K562 (cell line): Measurements from ENCODE around the gene DOCK7. TPM values are rescaled to one million over a fixed set of nuclear protein-coding genes. Genes with fewer than 3 reads are reported as not detected.

ENCODE experiments used
- ATAC-seq: fragments of 200-7000 bp; cut with Tn5 transposase; 3 replicates; pipeline ENCODE4 v1.9.1; 2020; ENCODE audit warnings: moderate library complexity
- BruUV-seq: library from RNA; stranded (reverse); fragments of 400-500 nt; replicated peaks from 2 replicates; lab custom pipeline; 2021; lab: Mats Ljungman, UMichigan
- CTCF ChIA-PET: fragments of 300-600 bp; formaldehyde crosslinking; extraction: SDS; loops from one replicate; lab custom pipeline; 2021; ENCODE audit warnings: low intra/inter-chr PET ratio; lab: Yijun Ruan, JAX
- POLR2A ChIA-PET: fragments of 300-600, 350-650 bp; sonication (Branson Sonifier 250); formaldehyde crosslinking; extraction: SDS; loops from one replicate; lab custom pipeline; 2021; ENCODE audit warnings: antibody characterized with exemption, inconsistent platforms; lab: Yijun Ruan, JAX
- DNase-seq, 4 experiments: peaks; one replicate each; pipeline versions ENCODE4 v3.0.0 to v3.0.0-alpha.2; 2011 to 2018; ENCODE audit warnings: low spot score in 3 of 4, mixed read lengths in 3 of 4; ENCODE audit errors: extremely low read depth in 1 of 4
- FAIRE-seq: peaks from 2 replicates; lab custom pipeline; 2011; peaks lifted over from hg19 to GRCh38; lab: Jason Lieb, UNC
- H2AFZ ChIP-seq: 2 replicates; pipeline ENCODE4 v1.6.0; 2011; ENCODE audit warnings: low read depth, low read length, control low read depth, inconsistent platforms
- H3K27ac ChIP-seq: fragments of 200-600 bp; 3 replicates; pipeline ENCODE4 v1.8.0; 2011; ENCODE audit warnings: low read depth, mild to moderate bottlenecking, control low read depth, inconsistent platforms, low read length, moderate library complexity, mixed read lengths; ENCODE audit errors: extremely low read depth
- H3K27me3 ChIP-seq, 2 experiments: fragments of 300-600 bp in 1 of 2; 2 replicates in 1 of 2; 3 replicates in 1 of 2; pipeline versions ENCODE4 v1.6.0 to v1.8.0; 2011; ENCODE audit warnings: inconsistent platforms in 2 of 2, low read length in 2 of 2, mild to moderate bottlenecking in 1 of 2, mixed read lengths in 1 of 2, moderate library complexity in 1 of 2; ENCODE audit not compliant: control insufficient read depth in 2 of 2, insufficient read depth in 2 of 2
- H3K36me3 ChIP-seq: fragments of 300-600 bp; 3 replicates; pipeline ENCODE4 v1.8.0; 2011; ENCODE audit warnings: mild to moderate bottlenecking, low read length, inconsistent platforms; ENCODE audit not compliant: control insufficient read depth, insufficient read depth
- H3K4me1 ChIP-seq, 2 experiments: fragments of 200-600 bp in 1 of 2; replicated peaks in 1 of 2; 2 replicates in 1 of 2; 3 replicates in 1 of 2; pipeline versions ENCODE4 v1.5.1 to v1.8.0; 2011; ENCODE audit warnings: inconsistent platforms in 2 of 2, low read length in 2 of 2, mild to moderate bottlenecking in 1 of 2, mixed read lengths in 1 of 2, moderate library complexity in 1 of 2; ENCODE audit not compliant: control insufficient read depth in 2 of 2, insufficient read depth in 2 of 2
- H3K4me2 ChIP-seq: 2 replicates; pipeline ENCODE4 v1.6.1; 2011; ENCODE audit warnings: low read length, control low read depth, inconsistent platforms, mixed read lengths; ENCODE audit not compliant: insufficient read depth
- H3K4me3 ChIP-seq: fragments of 200-600 bp; sonication (generic), shearing (Covaris generic); 2 replicates; pipeline ENCODE4 v1.5.1; 2016; ENCODE audit warnings: control low read depth, inconsistent platforms
- H3K79me2 ChIP-seq: fragments of 200-600 bp; 3 replicates; pipeline ENCODE4 v1.8.0; 2011; ENCODE audit warnings: low read length, inconsistent platforms; ENCODE audit not compliant: control insufficient read depth, insufficient read depth
- H3K9ac ChIP-seq, 2 experiments: 2 replicates each; pipeline versions ENCODE4 v1.6.0 to v1.6.1; 2011; ENCODE audit warnings: low read depth in 2 of 2, low read length in 2 of 2, control low read depth in 1 of 2, inconsistent platforms in 1 of 2, mild to moderate bottlenecking in 1 of 2, mixed read lengths in 1 of 2; ENCODE audit not compliant: insufficient read depth in 1 of 2
- H3K9me1 ChIP-seq: one replicate; pipeline ENCODE4 v1.6.0; 2011; ENCODE audit warnings: inconsistent platforms, mild to moderate bottlenecking, low read length, moderate library complexity; ENCODE audit not compliant: control insufficient read depth, insufficient read depth
- H3K9me3 ChIP-seq: replicated peaks from 2 replicates; pipeline ENCODE4 v1.5.1; 2011; ENCODE audit warnings: low read depth, low read length, inconsistent platforms; ENCODE audit not compliant: control insufficient read depth, insufficient read depth
- H4K20me1 ChIP-seq: replicated peaks from 2 replicates; pipeline ENCODE4 v1.6.1; 2011; ENCODE audit warnings: low read length, inconsistent platforms, mixed read lengths; ENCODE audit not compliant: control insufficient read depth, insufficient read depth
- HMGN3 ChIP-seq: IDR thresholded peaks from 2 replicates; pipeline ENCODE4 v1.6.1; 2011; ENCODE audit warnings: borderline replicate concordance, low read depth, mild to moderate bottlenecking, mixed read lengths, low read length; ENCODE audit not compliant: insufficient read length; ENCODE audit errors: extremely low read depth
- RBM25 ChIP-seq: fragments of 200-400 bp; formaldehyde crosslinking; IDR thresholded peaks from 2 replicates; pipeline ENCODE4 v1.6.1; 2018; ENCODE audit warnings: low read length, low read depth, moderate library complexity; ENCODE audit not compliant: severe bottlenecking
- TAL1 ChIP-seq: fragments of 450-650 bp; IDR thresholded peaks from 2 replicates; pipeline ENCODE4 v1.6.1; 2016; ENCODE audit warnings: mild to moderate bottlenecking
- TCF7 ChIP-seq: sonication (generic); IDR thresholded peaks from 2 replicates; pipeline ENCODE4 v1.6.1; 2016; ENCODE audit warnings: antibody characterized with exemption, borderline replicate concordance
- ZNF224 ChIP-seq: sonication (generic); formaldehyde crosslinking; IDR thresholded peaks from 2 replicates; pipeline ENCODE4 v1.8.0; 2022; ENCODE audit warnings: mild to moderate bottlenecking, missing genetic modification reagents
- ZNF282 ChIP-seq: sonication (generic); formaldehyde crosslinking; IDR thresholded peaks from 2 replicates; pipeline ENCODE4 v1.8.1; 2023; ENCODE audit warnings: missing genetic modification reagents
- ZNF507 ChIP-seq: conservative IDR thresholded peaks from 2 replicates; pipeline ENCODE4 v1.6.1; 2017; ENCODE audit warnings: missing genetic modification characterization, missing compliant biosample characterization
- WGBS: fragments of 100-300 bp; shearing (Covaris generic); methylation state at CpG from one replicate; pipeline ENCODE4 v1.1.6; 2016; ENCODE audit warnings: low coverage, mixed read lengths; ENCODE audit not compliant: insufficient coverage; ENCODE audit errors: missing lambda C conversion rate; 5-methylcytosine and 5-hydroxymethylcytosine counted together
- in situ Hi-C: fragments of 300-500 bp; cut with MboI; formaldehyde crosslinking; loops from 4 replicates; pipeline ENCODE4 v1.15.0; 2018; ENCODE audit warnings: inconsistent platforms, mixed read lengths
- intact Hi-C: fragments of 100-400 bp; cut with micrococcal nuclease; formaldehyde crosslinking; loops from 2 replicates; pipeline ENCODE4 v1.14.2; 2022
- polyA plus RNA-seq, 8 experiments: library from polyadenylated mRNA; depleted of rRNA in 4 of 8; stranded (reverse) in 5 of 8; unstranded in 3 of 8; fragments of >200 nt; fragmentation: Nextera tagmentation in 2 of 8; fragmentation: Illumina TruSeq in 1 of 8; extraction: Ambion mirVana in 2 of 8; extraction: Trizol in 1 of 8; gene quantifications; 2 replicates each; pipeline versions ENCODE4 v1.2.1 to v1.2.3, GENCODE V29; 2011 to 2014; ENCODE audit warnings: inconsistent platforms in 1 of 8, missing spikeins in 1 of 8
- total RNA-seq, 7 experiments: library from RNA; depleted of rRNA in 6 of 7; stranded (reverse); fragments of >200 nt in 6 of 7; fragmentation: Illumina TruSeq in 2 of 7; extraction: Trizol in 2 of 7; gene quantifications; 2 replicates each; pipeline versions ENCODE4 v1.2.1 to v1.2.3, GENCODE V29; 2011 to 2021; ENCODE audit warnings: low replicate concordance in 1 of 7
- TF ChIP-seq, protein P1 (sequence below): sonication (generic); formaldehyde crosslinking; IDR thresholded peaks from 2 replicates; pipeline ENCODE4 v1.8.1; 2023; ENCODE audit warnings: mild to moderate bottlenecking, missing genetic modification reagents
- TF ChIP-seq, protein P2 (sequence below): fragments of 450-650 bp; IDR thresholded peaks from 2 replicates; pipeline ENCODE4 v1.7.0; 2016; ENCODE audit warnings: borderline replicate concordance
- TF ChIP-seq, protein P3 (sequence below), 2 experiments: fragments of 450-650 bp in 1 of 2; IDR thresholded peaks; 2 replicates each; pipeline ENCODE4 v1.6.1; 2011 to 2017; ENCODE audit warnings: low read depth in 2 of 2, antibody characterized with exemption in 1 of 2, borderline replicate concordance in 1 of 2, low read length in 1 of 2, mild to moderate bottlenecking in 1 of 2, mixed read lengths in 1 of 2; ENCODE audit not compliant: control insufficient read depth in 1 of 2
- TF ChIP-seq, protein P4 (sequence below): fragments of 450-650 bp; formaldehyde crosslinking; IDR thresholded peaks from 2 replicates; pipeline ENCODE4 v1.4.0; 2020; ENCODE audit warnings: mild to moderate bottlenecking, moderate library complexity

Gene DOCK7
- total and polyA plus RNA-seq, 9 of the 15 experiments (the other 6 are each of a cell fraction or from before 2014, with no cell fraction given): 4.9 to 35.1 (median 12.6) TPM

DNA sequence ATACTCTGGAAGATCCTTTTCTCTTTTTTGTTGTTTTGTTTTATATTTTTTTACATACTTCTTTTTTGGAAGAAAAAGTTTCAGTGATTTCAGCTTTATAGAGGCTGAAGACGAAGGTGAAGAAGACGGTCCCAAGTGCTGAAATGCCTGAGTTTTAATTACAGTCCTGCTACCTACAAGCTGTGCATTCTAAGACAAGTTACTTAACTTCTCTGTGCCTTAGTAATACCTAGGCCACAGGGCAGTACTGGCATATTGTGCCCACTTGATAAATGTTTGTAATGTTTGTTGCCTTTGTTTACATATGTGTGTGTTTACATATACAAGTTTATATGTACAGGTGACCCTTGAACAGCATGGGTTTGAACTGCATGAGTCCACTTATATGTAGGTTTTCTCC lies 147.1 kb downstream of the DOCK7 start (continued):
- peak; percentile 68 for TF ChIP-seq RBM25
- TF ChIP-seq, protein P1, sequence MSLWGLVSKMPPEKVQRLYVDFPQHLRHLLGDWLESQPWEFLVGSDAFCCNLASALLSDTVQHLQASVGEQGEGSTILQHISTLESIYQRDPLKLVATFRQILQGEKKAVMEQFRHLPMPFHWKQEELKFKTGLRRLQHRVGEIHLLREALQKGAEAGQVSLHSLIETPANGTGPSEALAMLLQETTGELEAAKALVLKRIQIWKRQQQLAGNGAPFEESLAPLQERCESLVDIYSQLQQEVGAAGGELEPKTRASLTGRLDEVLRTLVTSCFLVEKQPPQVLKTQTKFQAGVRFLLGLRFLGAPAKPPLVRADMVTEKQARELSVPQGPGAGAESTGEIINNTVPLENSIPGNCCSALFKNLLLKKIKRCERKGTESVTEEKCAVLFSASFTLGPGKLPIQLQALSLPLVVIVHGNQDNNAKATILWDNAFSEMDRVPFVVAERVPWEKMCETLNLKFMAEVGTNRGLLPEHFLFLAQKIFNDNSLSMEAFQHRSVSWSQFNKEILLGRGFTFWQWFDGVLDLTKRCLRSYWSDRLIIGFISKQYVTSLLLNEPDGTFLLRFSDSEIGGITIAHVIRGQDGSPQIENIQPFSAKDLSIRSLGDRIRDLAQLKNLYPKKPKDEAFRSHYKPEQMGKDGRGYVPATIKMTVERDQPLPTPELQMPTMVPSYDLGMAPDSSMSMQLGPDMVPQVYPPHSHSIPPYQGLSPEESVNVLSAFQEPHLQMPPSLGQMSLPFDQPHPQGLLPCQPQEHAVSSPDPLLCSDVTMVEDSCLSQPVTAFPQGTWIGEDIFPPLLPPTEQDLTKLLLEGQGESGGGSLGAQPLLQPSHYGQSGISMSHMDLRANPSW (CRISPR knock-in tag): no peak
- TF ChIP-seq, protein P2, sequence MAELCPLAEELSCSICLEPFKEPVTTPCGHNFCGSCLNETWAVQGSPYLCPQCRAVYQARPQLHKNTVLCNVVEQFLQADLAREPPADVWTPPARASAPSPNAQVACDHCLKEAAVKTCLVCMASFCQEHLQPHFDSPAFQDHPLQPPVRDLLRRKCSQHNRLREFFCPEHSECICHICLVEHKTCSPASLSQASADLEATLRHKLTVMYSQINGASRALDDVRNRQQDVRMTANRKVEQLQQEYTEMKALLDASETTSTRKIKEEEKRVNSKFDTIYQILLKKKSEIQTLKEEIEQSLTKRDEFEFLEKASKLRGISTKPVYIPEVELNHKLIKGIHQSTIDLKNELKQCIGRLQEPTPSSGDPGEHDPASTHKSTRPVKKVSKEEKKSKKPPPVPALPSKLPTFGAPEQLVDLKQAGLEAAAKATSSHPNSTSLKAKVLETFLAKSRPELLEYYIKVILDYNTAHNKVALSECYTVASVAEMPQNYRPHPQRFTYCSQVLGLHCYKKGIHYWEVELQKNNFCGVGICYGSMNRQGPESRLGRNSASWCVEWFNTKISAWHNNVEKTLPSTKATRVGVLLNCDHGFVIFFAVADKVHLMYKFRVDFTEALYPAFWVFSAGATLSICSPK: no peak
- TF ChIP-seq TCF7: no peak
- no peak for TF ChIP-seq ZNF282 (CRISPR knock-in tag)

DNA sequence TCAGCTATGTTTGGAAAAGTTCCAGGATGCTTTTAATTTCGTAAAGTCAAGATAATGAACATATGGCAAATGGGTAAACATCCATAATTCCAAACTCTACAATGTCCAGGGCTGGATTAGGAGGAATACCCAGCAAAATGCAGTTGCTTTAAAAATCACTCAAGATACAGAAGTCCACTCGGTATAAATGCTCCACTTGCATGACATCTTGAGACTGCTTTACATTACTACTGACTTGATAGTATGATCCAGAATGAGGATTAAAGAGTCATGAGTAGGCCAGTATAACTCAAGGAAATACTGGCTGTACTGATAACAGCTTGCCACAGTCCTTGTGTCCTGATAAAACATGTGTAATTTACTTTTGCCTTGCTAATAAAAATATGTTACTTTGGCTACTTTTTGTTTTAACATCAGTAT lies 149.1 kb downstream of the DOCK7 start:
- peak overlapping the region; percentile 51 for H2AFZ ChIP-seq
- no peaks in the 10 kb centered on the region for H3K79me2 ChIP-seq
- intact Hi-C loops: no loop called here
- no peaks in the 10 kb centered on the region for H4K20me1 ChIP-seq
- CTCF ChIA-PET: no interaction called here
- no peaks in the 10 kb centered on the region for H3K9me3 ChIP-seq
- POLR2A ChIA-PET: interaction anchor here (1.4 kb wide), 1 partner anchor 245 kb away, joined by 3 read pairs; the partner anchor contains the start of gene ATG4C
- in situ Hi-C loops: no loop called here
- WGBS: 0% methylated on average over 2 of the region's 2 CpGs
- DNase-seq: peak; percentile 8 to 69 (median 34)
- peak; percentile 73 for FAIRE-seq
- H3K4me1 ChIP-seq: peaks cover 0 to 8% of the 10 kb centered on the region in 2 experiments; a peak in 2 of 5 replicates
- H3K4me2 ChIP-seq: peak overlapping the region; percentile 38; the same call in 1 of the 2 replicates
- peak overlapping the region in 1 of 2 experiments; percentile 23; a peak in 1 of 4 replicates for H3K9ac ChIP-seq
- no peaks in the 10 kb centered on the region for H3K36me3 ChIP-seq
- no TSS peak for BruUV-seq
- H3K27me3 ChIP-seq: no peaks in the 10 kb centered on the region
- H3K4me3 ChIP-seq: no peak overlapping the region
- H3K9me1 ChIP-seq: no peaks in the 10 kb centered on the region
- peak; percentile 94 for ATAC-seq
- H3K27ac ChIP-seq: peak overlapping the region; percentile 16; the same call in 2 of the 3 replicates
- TF ChIP-seq HMGN3 (no peak), TAL1 (peak; percentile 74), ZNF507 (tag) (no peak), ZNF224 (CRISPR knock-in tag) (no peak)
- TF ChIP-seq, protein P3, sequence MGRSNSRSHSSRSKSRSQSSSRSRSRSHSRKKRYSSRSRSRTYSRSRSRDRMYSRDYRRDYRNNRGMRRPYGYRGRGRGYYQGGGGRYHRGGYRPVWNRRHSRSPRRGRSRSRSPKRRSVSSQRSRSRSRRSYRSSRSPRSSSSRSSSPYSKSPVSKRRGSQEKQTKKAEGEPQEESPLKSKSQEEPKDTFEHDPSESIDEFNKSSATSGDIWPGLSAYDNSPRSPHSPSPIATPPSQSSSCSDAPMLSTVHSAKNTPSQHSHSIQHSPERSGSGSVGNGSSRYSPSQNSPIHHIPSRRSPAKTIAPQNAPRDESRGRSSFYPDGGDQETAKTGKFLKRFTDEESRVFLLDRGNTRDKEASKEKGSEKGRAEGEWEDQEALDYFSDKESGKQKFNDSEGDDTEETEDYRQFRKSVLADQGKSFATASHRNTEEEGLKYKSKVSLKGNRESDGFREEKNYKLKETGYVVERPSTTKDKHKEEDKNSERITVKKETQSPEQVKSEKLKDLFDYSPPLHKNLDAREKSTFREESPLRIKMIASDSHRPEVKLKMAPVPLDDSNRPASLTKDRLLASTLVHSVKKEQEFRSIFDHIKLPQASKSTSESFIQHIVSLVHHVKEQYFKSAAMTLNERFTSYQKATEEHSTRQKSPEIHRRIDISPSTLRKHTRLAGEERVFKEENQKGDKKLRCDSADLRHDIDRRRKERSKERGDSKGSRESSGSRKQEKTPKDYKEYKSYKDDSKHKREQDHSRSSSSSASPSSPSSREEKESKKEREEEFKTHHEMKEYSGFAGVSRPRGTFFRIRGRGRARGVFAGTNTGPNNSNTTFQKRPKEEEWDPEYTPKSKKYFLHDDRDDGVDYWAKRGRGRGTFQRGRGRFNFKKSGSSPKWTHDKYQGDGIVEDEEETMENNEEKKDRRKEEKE (IDR thresholded peaks at IDR 0.05; ENCODE audit: borderline replicate concordance in 1 of 2, control insufficient read depth in 1 of 2, low read depth in 2 of 2, low read length in 1 of 2): no peak
- TF ChIP-seq, protein P4, sequence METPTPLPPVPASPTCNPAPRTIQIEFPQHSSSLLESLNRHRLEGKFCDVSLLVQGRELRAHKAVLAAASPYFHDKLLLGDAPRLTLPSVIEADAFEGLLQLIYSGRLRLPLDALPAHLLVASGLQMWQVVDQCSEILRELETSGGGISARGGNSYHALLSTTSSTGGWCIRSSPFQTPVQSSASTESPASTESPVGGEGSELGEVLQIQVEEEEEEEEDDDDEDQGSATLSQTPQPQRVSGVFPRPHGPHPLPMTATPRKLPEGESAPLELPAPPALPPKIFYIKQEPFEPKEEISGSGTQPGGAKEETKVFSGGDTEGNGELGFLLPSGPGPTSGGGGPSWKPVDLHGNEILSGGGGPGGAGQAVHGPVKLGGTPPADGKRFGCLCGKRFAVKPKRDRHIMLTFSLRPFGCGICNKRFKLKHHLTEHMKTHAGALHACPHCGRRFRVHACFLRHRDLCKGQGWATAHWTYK (CRISPR knock-in tag): no peak
